GM18870 (cell line): ENCODE measurements around the gene TRRAP.

Source experiments
- ATAC-seq: cut with Tn5 transposase; IDR thresholded peaks from one replicate; pipeline ENCODE4 v1.9.1; 2021; ENCODE audit warnings: moderate library complexity; ENCODE audit not compliant: unreplicated experiment

Gene TRRAP

DNA sequence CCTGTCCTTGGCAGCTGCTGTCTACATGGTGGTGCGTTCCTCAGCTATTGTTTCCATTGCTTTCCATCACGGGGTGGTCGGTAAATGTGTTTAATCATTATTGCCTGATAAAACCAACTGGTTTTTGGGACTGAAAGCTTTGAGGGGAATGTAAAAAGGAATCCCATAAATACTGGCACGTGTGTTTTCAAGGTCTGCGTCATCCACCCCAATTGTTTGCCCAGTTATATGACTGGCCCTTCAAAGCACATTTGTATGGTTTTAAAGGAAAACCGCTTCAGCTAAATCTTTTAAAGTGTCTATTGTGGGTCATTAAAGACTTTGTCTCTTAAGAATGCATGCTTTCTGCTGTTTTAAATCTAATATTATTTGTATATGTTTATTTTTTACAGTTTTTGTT lies 65.0 kb downstream of the TRRAP start:
- ATAC-seq = no peak

DNA sequence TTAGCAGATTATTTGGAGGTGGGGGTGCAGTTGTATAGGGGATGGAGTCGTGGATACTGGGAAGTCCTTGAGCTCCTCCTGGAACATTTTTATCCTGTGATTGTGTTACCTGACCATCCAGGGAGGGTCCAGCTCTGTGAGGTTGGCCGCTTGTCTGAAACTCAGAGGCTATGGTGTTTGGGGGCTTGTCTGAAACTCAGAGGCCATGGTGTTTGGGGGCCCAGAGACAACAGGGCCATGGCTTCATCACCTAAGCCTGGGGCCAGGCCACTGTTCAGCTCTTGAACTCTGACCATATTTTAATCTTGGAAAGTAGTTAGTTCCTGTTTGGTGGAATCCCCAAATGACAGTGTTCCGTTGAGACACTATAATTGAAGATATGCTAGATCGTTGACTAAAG lies 66.1 kb downstream of the TRRAP start:
- ATAC-seq = no peak

DNA sequence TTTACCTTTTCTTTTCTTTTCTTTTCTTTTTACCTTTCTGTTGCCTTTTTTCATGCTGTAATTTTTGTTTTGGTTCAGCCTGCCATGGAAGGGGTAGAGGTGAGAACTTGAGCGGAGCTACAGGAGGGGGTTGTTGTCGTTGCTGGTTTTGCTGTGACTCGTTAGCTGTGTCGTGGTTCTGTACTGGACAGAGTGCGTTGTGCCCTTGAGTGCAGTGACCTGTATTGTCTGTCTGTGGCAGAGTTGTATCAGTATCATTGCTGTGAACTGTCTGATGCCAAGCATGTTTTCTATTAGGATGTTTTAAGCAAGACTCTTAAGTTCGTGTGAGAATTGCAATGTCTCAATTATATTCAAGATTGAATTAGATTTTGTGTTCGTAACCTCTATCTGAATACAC lies 67.5 kb downstream of the TRRAP start:
- no peak for ATAC-seq

DNA sequence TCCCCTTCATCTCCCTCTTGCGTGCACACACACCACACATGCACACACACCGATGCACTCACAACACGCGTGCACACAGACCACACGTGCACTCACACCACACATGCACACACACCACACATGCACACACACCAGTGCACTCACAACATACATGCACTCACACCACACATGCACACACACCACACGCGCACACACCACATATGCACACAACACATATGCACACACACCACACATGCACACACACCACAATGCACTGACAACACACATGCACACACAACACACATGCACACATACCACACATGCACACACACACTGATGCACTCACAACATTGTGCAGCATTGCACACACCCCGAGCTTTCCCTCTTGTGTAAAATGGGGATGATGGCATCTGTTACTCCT lies 68.1 kb downstream of the TRRAP start:
- ATAC-seq = no peak

DNA sequence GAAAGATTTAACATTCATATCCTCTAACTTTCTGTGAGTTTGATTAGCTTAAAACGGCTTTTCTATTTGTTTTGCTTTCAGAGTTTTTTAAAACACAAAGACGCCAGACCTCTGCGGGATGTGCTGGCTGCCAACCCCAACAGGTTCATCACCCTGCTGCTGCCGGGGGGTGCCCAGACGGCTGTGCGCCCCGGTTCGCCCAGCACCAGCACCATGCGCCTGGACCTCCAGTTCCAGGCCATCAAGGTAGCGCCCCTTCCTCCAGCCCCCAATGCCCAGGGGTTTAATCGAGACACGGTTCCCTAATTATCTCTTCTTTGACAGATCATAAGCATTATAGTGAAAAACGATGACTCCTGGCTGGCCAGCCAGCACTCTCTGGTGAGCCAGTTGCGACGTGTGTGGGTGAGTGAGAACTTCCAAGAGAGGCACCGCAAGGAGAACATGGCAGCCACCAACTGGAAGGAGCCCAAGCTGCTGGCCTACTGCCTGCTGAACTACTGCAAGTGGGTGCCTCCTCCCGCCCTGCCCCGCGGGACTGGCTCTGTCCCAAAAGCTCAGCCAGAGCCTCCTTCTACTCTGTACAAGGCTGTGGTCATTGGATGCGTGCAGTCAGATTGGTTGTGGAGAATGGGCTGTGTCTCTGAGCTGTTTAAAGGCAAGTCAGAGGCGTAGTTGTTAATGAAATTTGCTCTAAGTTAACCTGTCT lies 71.2 kb downstream of the TRRAP start:
- no peak for ATAC-seq

DNA sequence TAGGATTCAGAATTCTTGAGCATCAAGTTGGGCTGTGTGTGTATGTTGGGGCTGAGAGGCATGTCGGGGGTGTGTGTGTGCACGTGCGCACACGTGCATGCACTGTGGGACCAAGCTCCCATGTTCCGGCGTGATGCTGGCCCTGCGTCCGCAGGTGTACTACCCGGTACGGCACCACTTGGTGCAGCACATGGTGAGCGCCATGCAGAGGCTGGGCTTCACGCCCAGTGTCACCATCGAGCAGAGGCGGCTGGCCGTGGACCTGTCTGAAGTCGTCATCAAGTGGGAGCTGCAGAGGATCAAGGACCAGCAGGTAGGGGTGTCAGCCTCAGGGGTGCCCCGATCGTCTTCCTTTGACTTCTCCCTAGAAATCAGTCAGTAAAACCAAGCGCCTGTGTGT lies 77.7 kb downstream of the TRRAP start:
- ATAC-seq = no peak

DNA sequence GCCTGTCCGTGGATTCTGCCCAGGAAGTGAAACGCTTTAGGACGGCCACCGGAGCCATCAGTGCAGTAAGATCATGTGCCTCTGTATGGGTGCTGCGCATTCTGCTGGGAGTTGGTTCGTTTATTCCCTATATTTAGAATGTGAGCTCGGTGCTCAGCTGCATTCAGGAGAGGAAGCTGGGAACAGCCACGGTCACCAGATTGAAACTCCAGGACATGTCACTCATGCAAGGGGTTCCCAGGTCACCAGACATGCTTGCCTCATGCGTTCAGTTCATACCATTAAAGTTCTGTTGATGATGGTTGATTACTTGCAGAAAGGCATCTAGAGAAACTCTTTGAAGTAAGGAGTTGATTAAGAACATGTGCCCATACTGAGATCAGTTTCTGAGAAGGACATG lies 78.1 kb downstream of the TRRAP start:
- no peak for ATAC-seq

DNA sequence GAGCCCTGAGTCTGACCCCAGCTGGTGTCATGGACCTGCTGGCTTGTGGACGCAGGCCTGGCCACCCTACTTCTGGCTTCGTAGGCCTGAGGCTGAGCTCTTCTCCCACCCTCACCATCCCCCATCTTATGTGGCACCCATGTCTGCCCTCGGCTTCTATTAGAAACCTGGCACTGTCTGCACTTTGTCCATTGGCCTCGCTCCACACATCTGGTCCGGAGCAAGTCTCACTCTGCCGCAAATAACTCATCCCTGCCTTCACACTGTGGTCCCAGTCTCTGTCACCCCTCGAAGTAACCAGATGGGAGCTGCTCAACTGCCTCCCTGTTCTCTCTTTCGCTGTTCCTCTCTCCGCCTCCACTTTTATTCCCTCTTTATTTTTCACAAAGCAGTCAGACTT lies 78.6 kb downstream of the TRRAP start:
- ATAC-seq = no peak

DNA sequence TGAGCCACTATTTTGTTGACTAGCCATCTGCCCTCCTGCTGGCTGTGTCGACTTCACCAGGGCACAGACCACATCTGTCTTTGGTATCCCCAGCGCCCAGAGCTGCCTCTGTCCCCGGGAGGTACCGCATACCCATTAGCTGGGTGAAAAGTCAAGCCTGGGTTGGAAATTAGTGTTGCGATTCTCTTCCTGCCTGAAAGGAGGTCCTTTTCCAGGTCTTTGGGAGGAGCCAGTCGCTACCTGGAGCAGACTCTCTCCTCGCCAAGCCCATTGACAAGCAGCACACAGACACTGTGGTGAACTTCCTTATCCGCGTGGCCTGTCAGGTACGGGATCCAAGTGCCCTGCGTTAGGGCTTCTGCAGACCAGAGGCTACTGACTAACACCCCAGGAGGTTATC lies 79.4 kb downstream of the TRRAP start:
- ATAC-seq = no peak

DNA sequence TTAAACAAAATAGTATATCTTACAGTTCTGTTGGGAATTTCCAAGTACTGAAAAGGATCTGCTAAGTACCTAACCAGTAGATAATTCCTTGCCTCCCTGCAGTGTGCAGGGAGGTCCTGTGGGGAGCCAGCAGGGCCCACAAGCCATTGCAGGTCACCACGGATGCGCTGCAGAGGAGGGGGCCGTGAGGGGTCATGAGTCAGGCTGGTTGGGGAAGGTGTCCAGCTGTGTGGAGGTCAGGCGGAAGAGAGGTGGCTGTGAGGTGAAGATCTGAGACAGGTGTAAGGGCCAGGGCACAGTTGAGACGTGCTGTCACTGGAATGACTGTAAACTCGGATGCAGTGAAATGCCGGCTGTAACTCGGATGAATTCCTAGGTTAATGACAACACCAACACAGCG lies 80.6 kb downstream of the TRRAP start:
- no peak for ATAC-seq

DNA sequence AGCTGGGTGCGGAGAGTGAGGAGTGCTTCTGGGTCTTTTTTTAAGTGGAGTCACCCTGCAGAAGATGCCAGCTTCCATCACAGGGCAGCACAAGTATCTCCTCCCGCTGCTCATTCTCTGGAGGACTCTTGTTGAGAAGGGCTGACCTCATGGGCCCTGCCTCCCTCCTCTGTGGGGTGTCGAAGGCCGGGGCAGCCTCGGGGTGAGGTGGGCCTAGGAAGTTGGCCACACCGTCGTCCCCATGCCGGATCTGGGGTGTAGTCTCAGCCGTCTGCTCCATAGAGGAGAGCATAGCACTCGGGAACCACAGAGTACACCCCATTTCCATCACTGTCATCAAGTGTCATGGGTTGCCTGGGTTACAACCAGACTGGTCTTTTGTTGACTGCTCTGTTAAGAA lies 85.0 kb downstream of the TRRAP start:
- ATAC-seq = no peak

DNA sequence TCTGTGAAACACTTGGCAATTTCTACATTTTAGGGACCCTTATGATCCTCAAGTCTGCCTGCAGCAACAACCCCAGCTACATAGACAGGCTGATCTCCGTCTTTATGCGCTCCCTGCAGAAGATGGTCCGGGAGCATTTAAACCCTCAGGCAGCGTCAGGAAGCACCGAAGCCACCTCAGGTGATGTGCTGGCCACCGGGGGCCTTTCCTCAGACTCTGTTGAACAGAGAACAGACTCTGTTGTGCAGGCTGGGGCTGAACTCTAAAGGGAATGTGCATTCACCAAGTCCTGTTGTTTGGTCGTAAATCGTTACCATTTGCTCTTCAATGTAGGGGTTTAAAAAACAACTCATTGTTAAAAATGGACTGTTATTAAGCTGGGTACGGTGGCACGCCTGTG lies 86.3 kb downstream of the TRRAP start:
- no peak for ATAC-seq

DNA sequence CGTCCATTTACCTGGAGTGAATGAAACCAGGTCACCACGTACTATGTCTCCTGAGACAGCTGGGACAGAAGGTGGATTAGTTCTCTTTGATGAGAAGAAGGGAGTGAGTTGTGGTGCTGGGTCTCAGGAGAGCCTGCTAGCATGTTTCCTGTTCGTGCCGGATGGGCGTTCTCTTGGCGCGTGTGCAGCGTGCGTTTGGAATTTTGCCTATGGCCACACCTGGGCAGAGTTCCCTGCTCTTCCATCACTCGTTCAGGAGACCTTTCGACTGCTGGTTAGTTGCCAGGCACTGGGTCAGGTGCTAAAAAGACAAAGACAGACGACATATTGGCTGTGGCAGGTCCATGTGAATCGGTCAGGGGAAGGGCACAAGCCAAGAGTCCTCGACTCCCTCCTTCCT lies 90.3 kb downstream of the TRRAP start:
- ATAC-seq = no peak

DNA sequence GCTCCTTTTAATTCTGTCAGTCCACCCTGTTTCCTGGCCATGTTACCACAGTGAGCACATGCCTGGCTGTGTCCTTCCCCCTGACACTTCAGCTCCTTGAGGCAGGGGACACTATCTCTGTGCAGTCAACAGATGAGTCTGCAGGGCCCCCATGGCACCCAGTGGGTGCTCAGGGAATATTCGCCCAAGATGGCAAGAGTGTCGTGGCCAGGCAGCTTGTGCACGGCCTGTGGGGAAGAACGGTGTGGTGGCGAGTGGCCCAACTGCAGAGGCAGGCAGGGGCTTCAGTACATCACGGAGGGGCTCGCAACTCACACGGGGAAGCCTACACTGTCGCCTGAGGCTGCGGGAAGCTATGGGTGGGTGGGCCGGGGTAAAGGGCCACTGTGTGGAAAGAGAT lies 91.1 kb downstream of the TRRAP start:
- no peak for ATAC-seq

DNA sequence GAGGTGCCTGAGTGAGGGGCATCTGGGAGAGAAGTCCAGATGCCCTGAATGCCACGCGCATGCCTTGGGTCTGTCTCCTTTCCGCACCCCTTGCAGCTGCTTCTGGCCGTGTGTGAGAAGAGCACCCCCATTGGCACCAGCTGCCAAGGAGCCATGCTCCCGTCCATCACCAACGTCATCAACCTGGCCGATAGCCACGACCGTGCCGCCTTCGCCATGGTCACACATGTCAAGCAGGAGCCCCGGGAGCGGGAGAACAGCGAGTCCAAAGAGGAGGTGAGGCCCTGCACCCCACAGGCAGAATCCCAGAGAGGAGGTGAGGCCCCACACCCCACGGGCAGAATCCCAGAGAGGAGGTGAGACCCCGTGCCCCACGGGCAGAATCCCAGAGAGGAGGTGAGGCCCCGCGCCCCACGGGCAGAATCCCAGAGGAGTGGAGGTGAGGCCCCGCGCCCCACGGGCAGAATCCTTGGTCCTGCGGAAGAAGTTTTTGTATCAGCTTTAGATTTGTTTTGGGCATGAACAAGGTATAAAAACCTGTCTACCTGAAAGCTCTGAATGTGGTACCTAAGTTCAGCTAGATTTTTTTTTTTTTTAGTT lies 91.8 kb downstream of the TRRAP start:
- ATAC-seq = no peak

DNA sequence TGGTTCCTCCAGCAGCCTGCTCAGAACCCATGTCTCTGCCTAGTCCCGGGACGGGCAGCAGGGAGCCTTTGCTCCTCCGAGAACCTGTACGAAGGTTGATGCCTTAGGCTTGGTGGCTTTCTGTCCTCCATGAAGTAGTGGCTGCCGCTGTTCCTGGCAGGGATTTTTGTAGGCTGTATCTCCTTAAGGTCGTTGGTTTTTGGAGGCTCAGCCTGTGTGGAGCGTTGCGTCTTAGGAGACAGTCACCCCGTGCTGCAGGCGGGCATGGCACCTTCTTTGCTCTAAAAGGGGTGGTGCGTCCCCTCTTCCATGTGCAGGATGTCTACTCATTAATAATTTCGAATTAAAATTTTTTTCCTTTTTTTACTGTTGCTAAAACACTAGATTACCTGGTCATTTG lies 92.5 kb downstream of the TRRAP start:
- ATAC-seq = no peak

DNA sequence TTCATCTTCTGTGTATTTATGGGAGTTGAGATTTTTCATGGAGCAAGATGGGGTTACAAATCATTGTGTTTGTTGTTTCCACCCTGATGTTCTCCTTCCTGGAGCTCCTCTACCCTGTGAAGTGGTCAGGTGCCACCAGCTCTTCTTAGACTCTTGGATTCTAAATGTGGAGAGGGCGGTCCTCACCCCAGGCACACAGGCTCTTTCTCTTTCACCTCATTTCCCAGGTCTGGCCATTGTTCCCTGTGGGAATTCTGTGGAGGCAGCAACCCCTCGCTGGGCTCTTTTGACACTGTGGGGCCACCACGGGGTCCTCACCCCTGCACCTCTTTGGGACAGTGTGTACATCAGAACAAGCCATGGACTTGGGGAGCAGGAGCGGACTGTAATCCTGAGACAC lies 95.9 kb downstream of the TRRAP start:
- ATAC-seq = no peak

DNA sequence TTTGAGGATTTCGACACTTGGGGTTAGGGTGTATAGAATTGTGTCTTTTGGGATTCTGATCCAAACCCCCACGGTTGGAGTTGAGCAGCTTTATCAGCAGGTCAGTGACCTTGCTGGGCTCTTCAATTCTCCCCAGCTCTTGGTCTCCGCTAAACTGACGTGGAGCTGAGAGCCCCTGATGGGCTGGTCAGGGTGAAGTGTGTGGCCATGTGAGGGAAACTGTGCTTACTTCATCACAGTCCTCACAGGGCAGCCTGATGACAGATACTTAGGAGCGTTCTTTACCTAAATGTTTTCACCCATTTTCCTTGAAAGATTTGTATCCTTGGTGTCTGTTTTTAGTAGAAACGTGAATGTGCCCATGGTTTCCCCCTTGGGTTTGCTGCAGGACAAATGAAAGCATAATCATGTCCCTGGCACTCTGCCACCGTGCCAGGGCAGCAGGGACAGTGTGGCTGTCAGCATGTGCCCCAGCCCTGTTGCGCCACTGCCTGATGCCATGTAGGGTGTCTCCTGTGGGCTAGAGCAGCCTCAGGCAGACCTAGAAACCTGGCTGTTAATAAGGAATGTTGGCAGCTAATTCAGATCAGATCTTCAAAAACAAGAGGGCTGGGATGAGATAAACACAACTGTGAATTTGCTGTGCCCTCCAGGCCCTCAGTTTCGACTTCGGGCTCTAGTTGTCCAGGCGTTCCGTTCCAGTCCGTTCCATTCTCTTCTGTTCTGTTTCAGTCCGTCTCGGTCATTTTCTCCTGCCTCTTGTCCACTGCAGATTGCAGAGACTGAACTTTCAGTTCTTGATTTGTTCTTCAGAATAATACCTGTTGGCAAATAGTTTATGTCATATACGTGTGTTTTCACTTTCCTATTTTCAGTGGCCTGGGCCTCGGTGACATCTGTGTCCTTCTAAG lies 96.8 kb downstream of the TRRAP start:
- ATAC-seq = no peak

DNA sequence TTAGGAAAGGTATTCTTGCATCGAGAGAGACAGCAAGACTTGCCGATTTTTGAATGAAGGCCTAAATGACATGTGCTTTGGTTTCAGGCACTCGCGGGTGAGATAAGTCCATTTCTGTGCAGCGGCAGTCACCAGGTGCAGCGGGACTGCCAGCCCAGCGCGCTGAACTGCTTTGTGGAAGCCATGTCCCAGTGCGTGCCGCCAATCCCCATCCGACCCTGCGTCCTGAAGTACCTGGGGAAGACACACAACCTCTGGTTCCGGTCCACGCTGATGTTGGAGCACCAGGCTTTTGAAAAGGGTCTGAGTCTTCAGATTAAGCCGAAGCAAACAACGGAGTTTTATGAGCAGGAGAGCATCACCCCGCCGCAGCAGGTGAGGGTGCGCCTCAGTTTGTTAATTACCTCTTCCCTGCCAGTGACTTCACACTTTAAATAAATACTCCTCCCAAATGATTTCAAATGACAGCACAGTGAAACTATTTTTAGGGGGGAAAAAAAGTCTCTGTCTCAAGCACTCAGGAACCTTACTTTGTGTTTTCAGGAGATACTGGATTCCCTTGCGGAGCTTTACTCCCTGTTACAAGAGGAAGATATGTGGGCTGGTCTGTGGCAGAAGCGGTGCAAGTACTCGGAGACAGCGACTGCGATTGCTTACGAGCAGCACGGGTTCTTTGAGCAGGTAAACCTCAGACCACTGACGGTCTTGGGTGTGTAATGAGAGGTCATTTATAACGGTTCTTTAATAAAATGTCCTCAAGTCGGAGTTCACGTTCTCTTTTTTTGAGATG lies 98.3 kb downstream of the TRRAP start:
- no peak for ATAC-seq

DNA sequence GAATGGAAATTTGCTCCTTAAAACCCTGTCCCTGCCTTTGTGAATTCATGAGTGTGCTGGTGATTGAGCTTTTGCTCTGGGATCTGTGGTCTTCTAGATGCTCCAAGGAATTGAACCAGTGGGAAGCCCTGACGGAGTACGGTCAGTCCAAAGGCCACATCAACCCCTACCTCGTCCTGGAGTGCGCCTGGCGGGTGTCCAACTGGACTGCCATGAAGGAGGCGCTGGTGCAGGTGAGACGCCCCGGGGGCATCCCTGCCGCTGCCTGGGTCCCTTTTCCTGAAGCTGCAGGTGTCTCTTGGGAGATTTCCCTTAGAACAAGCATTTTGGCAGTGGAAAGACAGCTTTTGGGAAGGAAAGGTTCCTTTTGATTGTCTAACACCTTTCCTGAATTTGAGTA lies 100.3 kb downstream of the TRRAP start:
- no peak for ATAC-seq

DNA sequence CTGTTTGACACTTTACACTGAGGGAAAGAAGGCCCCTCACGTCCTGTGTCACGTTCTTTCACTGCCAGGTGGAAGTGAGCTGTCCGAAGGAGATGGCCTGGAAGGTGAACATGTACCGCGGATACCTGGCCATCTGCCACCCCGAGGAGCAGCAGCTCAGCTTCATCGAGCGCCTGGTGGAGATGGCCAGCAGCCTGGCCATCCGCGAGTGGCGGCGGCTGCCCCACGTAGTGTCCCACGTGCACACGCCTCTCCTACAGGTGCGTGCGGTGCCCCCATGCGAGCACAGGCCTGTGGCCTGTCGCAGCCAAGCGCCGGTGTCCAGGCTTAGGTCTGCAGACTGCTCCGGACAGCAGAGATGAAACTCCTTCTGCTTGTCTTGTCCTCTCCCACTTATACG lies 103.4 kb downstream of the TRRAP start:
- ATAC-seq = no peak
